SK-N-MC (cell line): ENCODE results near the gene FAAP100.

Experiments used
- EZH2 ChIP-seq: fragments of 200-600 bp; sonication (generic); IDR thresholded peaks from one replicate; pipeline ENCODE4 v1.6.1; 2017; ENCODE audit warnings: antibody characterized with exemption
- FOXP2 ChIP-seq: optimal IDR thresholded peaks from 2 replicates; pipeline ENCODE3; 2011; ENCODE audit warnings: mild to moderate bottlenecking, moderate library complexity; ENCODE audit not compliant: insufficient read depth; ENCODE audit errors: extremely low read length, control extremely low read depth
- POLR2AphosphoS5 ChIP-seq: IDR thresholded peaks from 2 replicates; pipeline ENCODE4 v1.6.1; 2012; ENCODE audit warnings: mild to moderate bottlenecking, low read depth, low read length, borderline replicate concordance

- TF ChIP-seq EZH2 = no peak
- TF ChIP-seq POLR2AphosphoS5 = no peak
- TF ChIP-seq FOXP2 = no peak
These were observed 61.0 kb downstream of the FAAP100 start for GRCh38 chr17:81491181-81491581.
